Epidermal melanocyte (primary cell): ENCODE data around the gene ANO10.
"Not testable (repeated sequence)": the region's sequence is repeated elsewhere in the genome, so short reads cannot be mapped to it uniquely, and the experiment has no call there.

ENCODE experiments used
- DNase-seq: peaks from one replicate; pipeline ENCODE4 v3.0.0; 2011; ENCODE audit warnings: low spot score; ENCODE audit not compliant: insufficient read length

ANO10 gene

DNA sequence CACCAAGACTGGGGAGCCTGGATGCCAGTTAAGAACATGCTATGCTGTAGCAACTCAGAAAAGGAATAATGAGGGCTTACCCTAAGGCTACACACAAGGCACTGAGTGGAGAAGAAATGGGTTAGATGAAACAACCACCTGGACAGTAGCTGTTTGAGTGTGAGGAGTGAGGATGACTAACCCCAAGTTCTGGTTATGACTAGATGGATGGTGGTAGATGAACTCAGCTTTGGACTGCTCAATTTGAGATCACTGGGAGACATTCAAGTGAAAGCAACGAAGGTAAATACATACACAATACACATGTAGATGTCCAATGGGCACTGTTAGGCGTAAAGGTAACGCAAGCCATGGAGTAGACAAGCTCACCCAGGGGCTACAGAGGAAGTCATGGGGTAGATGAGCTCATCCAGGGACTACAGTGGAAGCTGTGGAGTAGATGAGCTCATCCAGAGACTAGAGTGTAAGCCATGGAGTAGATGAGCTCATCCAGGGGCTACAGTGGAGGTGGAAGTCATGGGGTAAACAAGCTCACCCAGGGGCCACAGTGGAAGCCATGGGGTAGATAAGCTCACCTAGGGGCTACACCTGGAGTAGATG lies 98.3 kb downstream of the ANO10 start:
- no peak for DNase-seq

- DNase-seq, result no peak
These were observed 99.0 kb downstream of the ANO10 start for GRCh38 chr3:43522727-43523362.

GRCh38 chr3:43521941-43522340 lies 99.9 kb downstream of the ANO10 start:
- DNase-seq, result no peak

DNA sequence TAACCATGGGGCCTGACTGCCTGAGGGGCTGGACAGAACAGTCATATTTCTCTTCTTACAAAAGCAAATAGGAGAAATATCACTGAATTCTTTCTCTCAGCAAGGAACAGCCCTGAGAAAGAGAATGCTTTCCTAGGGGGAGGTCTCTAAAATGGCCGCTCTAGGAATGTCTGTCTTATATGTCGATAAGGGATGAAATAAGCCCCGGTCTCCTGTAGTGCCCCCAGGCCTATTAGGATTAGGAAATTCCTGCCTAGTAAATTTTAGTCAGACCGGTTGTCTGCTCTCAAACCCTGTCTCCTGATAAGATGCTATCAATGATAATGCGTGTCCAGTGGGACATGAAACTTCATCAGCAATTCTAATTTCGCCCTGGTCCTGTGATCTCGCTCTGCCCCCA lies 103.3 kb downstream of the ANO10 start:
- DNase-seq, result not testable (repeated sequence)

DNA sequence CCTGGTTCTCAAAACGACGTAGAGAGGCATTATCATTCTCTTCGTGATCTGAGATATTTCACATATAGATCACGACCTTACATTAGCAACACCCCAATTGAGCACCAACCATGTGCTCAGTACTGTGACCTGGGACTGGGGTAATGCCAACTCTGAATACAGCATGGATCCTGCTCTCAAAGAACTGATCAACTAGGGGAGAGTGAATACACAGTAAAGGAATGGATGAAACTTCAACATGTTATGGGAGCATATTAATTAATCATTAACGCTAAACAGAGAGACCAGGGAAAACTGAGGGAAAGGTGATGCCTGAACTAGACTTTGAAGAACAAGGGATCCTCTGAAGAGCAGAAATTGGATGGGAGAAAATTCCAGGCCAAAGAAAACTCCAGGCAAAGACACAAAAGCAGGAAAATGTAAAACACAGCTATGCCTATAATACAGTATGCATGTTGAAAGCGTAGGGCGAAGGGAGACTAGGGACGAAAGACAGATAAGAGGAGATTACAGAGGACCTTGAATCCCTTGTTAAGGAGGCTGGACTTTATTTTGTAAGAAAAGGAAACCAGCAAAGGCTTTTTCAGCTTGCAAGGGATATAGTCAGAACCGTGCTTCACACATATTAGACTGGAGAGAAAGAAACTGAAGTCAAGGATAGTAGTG lies 105.7 kb downstream of the ANO10 start:
- DNase-seq, result no peak

GRCh38 chr3:43515208-43515917 lies 106.4 kb downstream of the ANO10 start:
- no peak for DNase-seq

- DNase-seq, result no peak
These were observed 108.9 kb downstream of the ANO10 start for GRCh38 chr3:43512754-43513404.

DNA sequence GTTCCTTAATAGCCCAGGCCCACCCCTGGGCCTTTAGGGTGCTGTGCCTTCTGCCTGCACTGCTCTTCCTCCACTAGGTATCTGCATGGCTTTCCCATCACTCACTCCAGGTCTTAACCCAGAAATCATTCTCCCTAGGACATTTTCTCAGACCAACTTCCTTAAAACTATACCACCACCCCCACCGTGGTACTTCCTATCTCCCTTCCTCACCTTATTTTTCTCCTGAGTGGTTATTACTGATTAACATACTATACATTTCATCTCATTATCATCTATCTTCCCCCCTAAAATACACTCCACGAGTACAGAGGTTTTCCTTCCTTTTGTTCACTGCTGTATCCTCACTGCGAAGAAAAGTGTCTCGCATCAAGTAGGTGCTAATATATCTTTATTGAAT lies 115.2 kb downstream of the ANO10 start:
- no peak for DNase-seq

DNA sequence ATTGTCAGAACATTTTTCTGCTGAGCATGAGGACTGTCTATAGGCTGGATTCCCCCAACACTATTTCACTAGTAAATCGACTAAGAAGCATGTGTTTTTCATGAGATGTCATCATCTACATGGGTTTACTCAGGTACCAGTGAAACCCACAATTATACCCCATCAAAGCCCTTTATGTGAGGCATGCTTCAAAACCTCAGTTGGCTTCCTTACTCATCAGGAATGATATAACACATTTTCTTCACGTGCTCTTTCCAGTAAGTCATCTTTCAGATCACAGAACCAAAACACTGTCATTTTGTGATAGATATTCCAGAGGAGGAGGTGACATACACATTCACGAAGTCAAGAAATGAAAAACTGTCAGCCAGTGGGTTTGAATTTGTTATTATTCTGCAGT lies 116.5 kb downstream of the ANO10 start:
- DNase-seq, result no peak

DNA sequence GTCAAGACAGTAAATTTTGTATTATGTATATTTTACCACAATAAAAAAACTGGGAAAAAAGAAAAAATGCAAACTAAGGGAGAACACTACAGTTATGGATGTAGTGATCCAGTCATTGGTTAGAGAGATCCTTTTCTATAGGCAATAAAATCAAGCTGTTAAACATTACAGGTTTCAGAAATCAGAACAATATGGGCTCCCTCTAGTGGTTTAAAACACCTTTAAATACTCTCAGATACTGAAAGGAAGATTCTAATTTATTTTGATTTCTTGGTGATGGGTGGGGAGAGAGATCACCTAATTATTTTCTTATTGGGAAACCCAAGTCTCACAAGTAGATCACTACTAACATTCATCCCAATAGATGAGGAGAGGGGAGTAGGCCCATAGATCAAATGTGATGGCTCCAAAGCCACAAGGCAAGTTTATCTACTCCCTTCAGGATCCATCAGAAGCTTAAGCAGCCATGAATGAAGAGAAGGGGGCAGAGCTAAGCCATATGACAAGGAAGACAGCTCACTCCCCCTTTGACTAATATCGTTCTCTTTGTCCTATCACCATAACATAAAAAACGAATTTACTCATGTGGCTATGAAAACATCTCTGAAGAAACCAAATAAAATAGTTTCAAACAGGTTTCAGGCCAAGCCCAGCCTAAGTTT lies 118.6 kb downstream of the ANO10 start:
- no peak for DNase-seq

GRCh38 chr3:43499256-43499655 lies 122.6 kb downstream of the ANO10 start:
- no peak for DNase-seq

- no peak for DNase-seq
These were observed 123.9 kb downstream of the ANO10 start for GRCh38 chr3:43497905-43498365.

- no peak for DNase-seq
These were observed 124.4 kb downstream of the ANO10 start for GRCh38 chr3:43497422-43497821.

DNA sequence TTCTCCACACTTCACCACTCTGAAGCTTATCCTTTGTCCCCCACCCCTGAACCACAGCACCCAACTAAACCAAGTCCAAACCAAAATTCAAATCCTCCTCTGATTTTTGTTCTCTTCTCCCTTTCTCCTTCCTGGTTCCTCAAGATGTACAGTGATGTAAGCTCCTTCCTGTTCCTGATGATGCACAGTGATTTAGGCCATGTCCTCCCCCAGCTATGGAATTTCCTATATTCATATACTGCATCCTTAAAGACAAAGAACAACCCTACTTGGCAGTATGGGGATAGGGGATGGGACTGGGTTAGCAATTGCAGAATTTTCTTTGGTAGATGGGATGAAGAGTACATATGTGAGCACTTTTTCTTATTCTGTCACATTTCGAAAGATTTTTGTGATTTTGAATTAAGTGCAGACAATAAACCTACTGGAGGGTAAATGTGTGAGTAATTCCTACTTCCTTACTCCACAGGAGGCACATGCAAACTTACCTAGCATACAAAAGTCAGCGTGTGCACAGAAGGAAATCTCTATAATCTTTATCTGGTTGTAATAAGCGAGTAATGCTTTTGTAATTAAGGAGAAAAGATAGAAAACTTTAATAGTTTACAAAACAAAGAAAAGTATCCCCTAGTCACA lies 125.0 kb downstream of the ANO10 start:
- no peak for DNase-seq

DNA sequence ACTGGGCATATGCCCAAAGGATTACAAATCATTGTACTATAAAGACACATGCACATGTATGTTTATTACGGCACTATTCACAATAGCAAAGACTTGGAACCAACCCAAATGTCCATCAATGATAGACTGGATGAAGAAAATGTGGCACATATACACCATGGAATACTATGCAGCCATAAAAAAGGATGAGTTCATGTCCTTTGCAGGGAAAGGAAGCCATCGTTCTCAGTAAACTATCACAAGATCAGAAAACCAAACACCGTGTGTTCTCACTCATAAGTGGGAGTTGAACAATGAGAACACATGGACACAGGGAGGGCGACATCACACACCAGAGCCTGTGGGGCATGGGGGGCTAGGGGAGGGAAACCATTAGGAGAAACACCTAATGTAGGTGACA lies 128.9 kb downstream of the ANO10 start:
- not testable (repeated sequence) for DNase-seq

GRCh38 chr3:43491807-43492206 lies 130.0 kb downstream of the ANO10 start:
- not testable (repeated sequence) for DNase-seq

GRCh38 chr3:43490640-43491185 lies 131.1 kb downstream of the ANO10 start:
- no peak for DNase-seq

GRCh38 chr3:43489930-43490329 lies 131.9 kb downstream of the ANO10 start:
- peak; percentile 52 for DNase-seq

- no peak for DNase-seq
These were observed 135.9 kb downstream of the ANO10 start for GRCh38 chr3:43485931-43486330.

GRCh38 chr3:43484926-43485488 lies 136.8 kb downstream of the ANO10 start:
- no peak for DNase-seq
